Right forelimb (tissue), 1 donor: ENCODE data around the gene STARD3.

Experiments used
- DNase-seq: peaks from one replicate; pipeline ENCODE4 v3.0.0-alpha.2; 2018

The STARD3 gene

GRCh38 chr17:39639043-39639442 lies 2.1 kb downstream of the STARD3 start:
- no peak for DNase-seq

GRCh38 chr17:39639566-39640458 lies 2.9 kb downstream of the STARD3 start:
- DNase-seq = no peak

- DNase-seq = no peak
Observed at GRCh38 chr17:39640591-39641031, 3.7 kb downstream of the STARD3 start.

- no peak for DNase-seq
Observed at GRCh38 chr17:39641097-39641496, 4.2 kb downstream of the STARD3 start.

GRCh38 chr17:39641883-39642282 lies 4.9 kb downstream of the STARD3 start:
- no peak for DNase-seq

GRCh38 chr17:39642291-39643074 lies 5.5 kb downstream of the STARD3 start:
- no peak for DNase-seq

- DNase-seq = no peak
Observed at GRCh38 chr17:39643271-39643670, 6.3 kb downstream of the STARD3 start.

- DNase-seq = no peak
Observed at GRCh38 chr17:39647256-39647655, 10.3 kb downstream of the STARD3 start.

- no peak for DNase-seq
Observed at GRCh38 chr17:39648616-39649366, 11.8 kb downstream of the STARD3 start.

GRCh38 chr17:39650121-39650579 lies 13.2 kb downstream of the STARD3 start:
- DNase-seq = no peak

- DNase-seq = no peak
Observed at GRCh38 chr17:39651923-39652586, 15.1 kb downstream of the STARD3 start.

GRCh38 chr17:39652587-39653315 lies 15.8 kb downstream of the STARD3 start:
- no peak for DNase-seq

GRCh38 chr17:39653316-39653661 lies 16.3 kb downstream of the STARD3 start:
- DNase-seq = no peak

- DNase-seq = no peak
Observed at GRCh38 chr17:39653662-39654331, 16.9 kb downstream of the STARD3 start.

- no peak for DNase-seq
Observed at GRCh38 chr17:39655105-39655504, 18.2 kb downstream of the STARD3 start.

GRCh38 chr17:39658346-39658745 lies 21.4 kb downstream of the STARD3 start:
- DNase-seq = no peak

GRCh38 chr17:39658760-39659159 lies 21.8 kb downstream of the STARD3 start:
- DNase-seq = no peak

- no peak for DNase-seq
Observed at GRCh38 chr17:39659279-39660010, 22.5 kb downstream of the STARD3 start.

GRCh38 chr17:39660011-39660360 lies 23.0 kb downstream of the STARD3 start:
- no peak for DNase-seq
